ENCODE data around the gene ACACB. TPM values are rescaled to one million over a fixed set of nuclear protein-coding genes. Genes with fewer than 3 reads are reported as not detected.

Gene ACACB
- total and polyA plus RNA-seq, 2 experiments from 2014 or later: 6.2 to 15.4 TPM

DNA sequence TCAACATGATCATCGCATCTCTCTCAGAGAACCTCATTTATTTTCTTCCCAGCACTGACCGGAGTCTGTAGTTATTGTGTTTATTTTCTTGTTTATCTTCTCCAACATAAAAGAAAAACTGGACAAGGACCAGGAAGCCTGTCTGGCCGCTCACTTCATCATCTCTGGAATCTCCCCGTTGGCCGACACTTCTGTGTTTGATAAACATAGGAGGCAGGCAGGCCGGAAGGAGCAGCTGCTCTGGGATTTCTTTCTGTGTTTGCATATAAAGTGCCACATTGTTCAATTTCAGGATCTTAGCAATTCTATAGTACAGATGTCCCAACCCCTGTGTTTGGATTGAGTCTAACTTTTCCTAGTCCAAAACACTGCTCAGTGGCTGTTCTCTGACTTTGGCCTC, 53.3 kb downstream of the ACACB start:
- H3K4me1 ChIP-seq (ENCODE audit: insufficient read depth): no peaks in the 10 kb centered on the region
- H3K27ac Mint-ChIP-seq: no peak overlapping the region
- H3K79me2 ChIP-seq (replicated peaks; ENCODE audit: insufficient read depth): no peaks in the 10 kb centered on the region
- H3K27ac ChIP-seq (ENCODE audit: low read depth): no peak overlapping the region
- H3K4me3 Mint-ChIP-seq: no peak overlapping the region
- no peaks in the 10 kb centered on the region for H3F3A ChIP-seq (replicated peaks; ENCODE audit: low read depth)
- H4K20me1 ChIP-seq (replicated peaks; ENCODE audit: insufficient read depth): no peaks in the 10 kb centered on the region
- peaks cover 3% of the 10 kb centered on the region for H3K27me3 Mint-ChIP-seq (ENCODE audit: insufficient read depth, low read depth, poor library complexity)
- H3K4me1 Mint-ChIP-seq: no peaks in the 10 kb centered on the region
- no peak overlapping the region for H3K4me2 ChIP-seq
- ATAC-seq (no peak), DNase-seq (ENCODE audit: low spot score) (no peak)
- no peaks in the 10 kb centered on the region for H3K27me3 ChIP-seq (ENCODE audit: insufficient read depth)
- no peaks in the 10 kb centered on the region for H3K9me2 ChIP-seq (ENCODE audit: insufficient read depth)
- H3K36me3 ChIP-seq (ENCODE audit: insufficient read depth): peaks cover 6% of the 10 kb centered on the region; the same call in 1 of the 2 replicates
- no peak overlapping the region for H2AFZ ChIP-seq
- no peak for TF ChIP-seq STAT1 (IDR thresholded peaks at IDR 0.05; ENCODE audit: unreplicated experiment)
- TF ChIP-seq EZH2 (IDR thresholded peaks at IDR 0.05; ENCODE audit: low read depth, unreplicated experiment): no peak
- TF ChIP-seq, protein P1, sequence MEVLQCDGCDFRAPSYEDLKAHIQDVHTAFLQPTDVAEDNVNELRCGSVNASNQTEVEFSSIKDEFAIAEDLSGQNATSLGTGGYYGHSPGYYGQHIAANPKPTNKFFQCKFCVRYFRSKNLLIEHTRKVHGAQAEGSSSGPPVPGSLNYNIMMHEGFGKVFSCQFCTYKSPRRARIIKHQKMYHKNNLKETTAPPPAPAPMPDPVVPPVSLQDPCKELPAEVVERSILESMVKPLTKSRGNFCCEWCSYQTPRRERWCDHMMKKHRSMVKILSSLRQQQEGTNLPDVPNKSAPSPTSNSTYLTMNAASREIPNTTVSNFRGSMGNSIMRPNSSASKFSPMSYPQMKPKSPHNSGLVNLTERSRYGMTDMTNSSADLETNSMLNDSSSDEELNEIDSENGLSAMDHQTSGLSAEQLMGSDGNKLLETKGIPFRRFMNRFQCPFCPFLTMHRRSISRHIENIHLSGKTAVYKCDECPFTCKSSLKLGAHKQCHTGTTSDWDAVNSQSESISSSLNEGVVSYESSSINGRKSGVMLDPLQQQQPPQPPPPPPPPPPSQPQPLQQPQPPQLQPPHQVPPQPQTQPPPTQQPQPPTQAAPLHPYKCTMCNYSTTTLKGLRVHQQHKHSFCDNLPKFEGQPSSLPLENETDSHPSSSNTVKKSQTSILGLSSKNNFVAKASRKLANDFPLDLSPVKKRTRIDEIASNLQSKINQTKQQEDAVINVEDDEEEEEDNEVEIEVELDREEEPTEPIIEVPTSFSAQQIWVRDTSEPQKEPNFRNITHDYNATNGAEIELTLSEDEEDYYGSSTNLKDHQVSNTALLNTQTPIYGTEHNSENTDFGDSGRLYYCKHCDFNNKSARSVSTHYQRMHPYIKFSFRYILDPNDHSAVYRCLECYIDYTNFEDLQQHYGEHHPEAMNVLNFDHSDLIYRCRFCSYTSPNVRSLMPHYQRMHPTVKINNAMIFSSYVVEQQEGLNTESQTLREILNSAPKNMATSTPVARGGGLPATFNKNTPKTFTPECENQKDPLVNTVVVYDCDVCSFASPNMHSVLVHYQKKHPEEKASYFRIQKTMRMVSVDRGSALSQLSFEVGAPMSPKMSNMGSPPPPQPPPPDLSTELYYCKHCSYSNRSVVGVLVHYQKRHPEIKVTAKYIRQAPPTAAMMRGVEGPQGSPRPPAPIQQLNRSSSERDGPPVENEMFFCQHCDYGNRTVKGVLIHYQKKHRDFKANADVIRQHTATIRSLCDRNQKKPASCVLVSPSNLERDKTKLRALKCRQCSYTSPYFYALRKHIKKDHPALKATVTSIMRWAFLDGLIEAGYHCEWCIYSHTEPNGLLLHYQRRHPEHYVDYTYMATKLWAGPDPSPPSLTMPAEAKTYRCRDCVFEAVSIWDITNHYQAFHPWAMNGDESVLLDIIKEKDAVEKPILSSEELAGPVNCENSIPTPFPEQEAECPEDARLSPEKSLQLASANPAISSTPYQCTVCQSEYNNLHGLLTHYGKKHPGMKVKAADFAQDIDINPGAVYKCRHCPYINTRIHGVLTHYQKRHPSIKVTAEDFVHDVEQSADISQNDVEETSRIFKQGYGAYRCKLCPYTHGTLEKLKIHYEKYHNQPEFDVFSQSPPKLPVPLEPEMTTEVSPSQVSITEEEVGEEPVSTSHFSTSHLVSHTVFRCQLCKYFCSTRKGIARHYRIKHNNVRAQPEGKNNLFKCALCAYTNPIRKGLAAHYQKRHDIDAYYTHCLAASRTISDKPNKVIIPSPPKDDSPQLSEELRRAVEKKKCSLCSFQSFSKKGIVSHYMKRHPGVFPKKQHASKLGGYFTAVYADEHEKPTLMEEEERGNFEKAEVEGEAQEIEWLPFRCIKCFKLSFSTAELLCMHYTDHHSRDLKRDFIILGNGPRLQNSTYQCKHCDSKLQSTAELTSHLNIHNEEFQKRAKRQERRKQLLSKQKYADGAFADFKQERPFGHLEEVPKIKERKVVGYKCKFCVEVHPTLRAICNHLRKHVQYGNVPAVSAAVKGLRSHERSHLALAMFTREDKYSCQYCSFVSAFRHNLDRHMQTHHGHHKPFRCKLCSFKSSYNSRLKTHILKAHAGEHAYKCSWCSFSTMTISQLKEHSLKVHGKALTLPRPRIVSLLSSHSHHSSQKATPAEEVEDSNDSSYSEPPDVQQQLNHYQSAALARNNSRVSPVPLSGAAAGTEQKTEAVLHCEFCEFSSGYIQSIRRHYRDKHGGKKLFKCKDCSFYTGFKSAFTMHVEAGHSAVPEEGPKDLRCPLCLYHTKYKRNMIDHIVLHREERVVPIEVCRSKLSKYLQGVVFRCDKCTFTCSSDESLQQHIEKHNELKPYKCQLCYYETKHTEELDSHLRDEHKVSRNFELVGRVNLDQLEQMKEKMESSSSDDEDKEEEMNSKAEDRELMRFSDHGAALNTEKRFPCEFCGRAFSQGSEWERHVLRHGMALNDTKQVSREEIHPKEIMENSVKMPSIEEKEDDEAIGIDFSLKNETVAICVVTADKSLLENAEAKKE (CRISPR knock-in tag; IDR thresholded peaks at IDR 0.05): no peak
- no peak for TF ChIP-seq ZNF331 (CRISPR knock-in tag; IDR thresholded peaks at IDR 0.05; ENCODE audit: low read depth)
- TF ChIP-seq, protein P2, sequence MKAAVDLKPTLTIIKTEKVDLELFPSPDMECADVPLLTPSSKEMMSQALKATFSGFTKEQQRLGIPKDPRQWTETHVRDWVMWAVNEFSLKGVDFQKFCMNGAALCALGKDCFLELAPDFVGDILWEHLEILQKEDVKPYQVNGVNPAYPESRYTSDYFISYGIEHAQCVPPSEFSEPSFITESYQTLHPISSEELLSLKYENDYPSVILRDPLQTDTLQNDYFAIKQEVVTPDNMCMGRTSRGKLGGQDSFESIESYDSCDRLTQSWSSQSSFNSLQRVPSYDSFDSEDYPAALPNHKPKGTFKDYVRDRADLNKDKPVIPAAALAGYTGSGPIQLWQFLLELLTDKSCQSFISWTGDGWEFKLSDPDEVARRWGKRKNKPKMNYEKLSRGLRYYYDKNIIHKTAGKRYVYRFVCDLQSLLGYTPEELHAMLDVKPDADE (IDR thresholded peaks at IDR 0.05): no peak
- TF ChIP-seq, protein P3, sequence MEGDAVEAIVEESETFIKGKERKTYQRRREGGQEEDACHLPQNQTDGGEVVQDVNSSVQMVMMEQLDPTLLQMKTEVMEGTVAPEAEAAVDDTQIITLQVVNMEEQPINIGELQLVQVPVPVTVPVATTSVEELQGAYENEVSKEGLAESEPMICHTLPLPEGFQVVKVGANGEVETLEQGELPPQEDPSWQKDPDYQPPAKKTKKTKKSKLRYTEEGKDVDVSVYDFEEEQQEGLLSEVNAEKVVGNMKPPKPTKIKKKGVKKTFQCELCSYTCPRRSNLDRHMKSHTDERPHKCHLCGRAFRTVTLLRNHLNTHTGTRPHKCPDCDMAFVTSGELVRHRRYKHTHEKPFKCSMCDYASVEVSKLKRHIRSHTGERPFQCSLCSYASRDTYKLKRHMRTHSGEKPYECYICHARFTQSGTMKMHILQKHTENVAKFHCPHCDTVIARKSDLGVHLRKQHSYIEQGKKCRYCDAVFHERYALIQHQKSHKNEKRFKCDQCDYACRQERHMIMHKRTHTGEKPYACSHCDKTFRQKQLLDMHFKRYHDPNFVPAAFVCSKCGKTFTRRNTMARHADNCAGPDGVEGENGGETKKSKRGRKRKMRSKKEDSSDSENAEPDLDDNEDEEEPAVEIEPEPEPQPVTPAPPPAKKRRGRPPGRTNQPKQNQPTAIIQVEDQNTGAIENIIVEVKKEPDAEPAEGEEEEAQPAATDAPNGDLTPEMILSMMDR (conservative IDR thresholded peaks at IDR 0.05; ENCODE audit: low read depth in 2 of 2): no peak
- no peak for TF ChIP-seq ZNF114 (CRISPR knock-in tag; IDR thresholded peaks at IDR 0.05)
- TF ChIP-seq, protein P4, sequence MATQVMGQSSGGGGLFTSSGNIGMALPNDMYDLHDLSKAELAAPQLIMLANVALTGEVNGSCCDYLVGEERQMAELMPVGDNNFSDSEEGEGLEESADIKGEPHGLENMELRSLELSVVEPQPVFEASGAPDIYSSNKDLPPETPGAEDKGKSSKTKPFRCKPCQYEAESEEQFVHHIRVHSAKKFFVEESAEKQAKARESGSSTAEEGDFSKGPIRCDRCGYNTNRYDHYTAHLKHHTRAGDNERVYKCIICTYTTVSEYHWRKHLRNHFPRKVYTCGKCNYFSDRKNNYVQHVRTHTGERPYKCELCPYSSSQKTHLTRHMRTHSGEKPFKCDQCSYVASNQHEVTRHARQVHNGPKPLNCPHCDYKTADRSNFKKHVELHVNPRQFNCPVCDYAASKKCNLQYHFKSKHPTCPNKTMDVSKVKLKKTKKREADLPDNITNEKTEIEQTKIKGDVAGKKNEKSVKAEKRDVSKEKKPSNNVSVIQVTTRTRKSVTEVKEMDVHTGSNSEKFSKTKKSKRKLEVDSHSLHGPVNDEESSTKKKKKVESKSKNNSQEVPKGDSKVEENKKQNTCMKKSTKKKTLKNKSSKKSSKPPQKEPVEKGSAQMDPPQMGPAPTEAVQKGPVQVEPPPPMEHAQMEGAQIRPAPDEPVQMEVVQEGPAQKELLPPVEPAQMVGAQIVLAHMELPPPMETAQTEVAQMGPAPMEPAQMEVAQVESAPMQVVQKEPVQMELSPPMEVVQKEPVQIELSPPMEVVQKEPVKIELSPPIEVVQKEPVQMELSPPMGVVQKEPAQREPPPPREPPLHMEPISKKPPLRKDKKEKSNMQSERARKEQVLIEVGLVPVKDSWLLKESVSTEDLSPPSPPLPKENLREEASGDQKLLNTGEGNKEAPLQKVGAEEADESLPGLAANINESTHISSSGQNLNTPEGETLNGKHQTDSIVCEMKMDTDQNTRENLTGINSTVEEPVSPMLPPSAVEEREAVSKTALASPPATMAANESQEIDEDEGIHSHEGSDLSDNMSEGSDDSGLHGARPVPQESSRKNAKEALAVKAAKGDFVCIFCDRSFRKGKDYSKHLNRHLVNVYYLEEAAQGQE (IDR thresholded peaks at IDR 0.05; ENCODE audit: unreplicated experiment): no peak
- no peak for TF ChIP-seq CREB1 (CRISPR knock-in tag; IDR thresholded peaks at IDR 0.05; ENCODE audit: low read depth)
- no peak for TF ChIP-seq NANOG (IDR thresholded peaks at IDR 0.05; ENCODE audit: borderline replicate concordance)
- no peak for TF ChIP-seq JUNB (IDR thresholded peaks at IDR 0.05; ENCODE audit: unreplicated experiment)
- TF ChIP-seq EZH2phosphoT487 (IDR thresholded peaks at IDR 0.05; ENCODE audit: unreplicated experiment): no peak
- H3K36me3 Mint-ChIP-seq (ENCODE audit: low read depth): peaks cover 44% of the 10 kb centered on the region
- no peak overlapping the region for H3K4me3 ChIP-seq
- H3K9me3 Mint-ChIP-seq: peaks cover 3% of the 10 kb centered on the region; the same call in 2 of the 3 replicates

Data from GM23338 (cell line).